Measurements from ENCODE around the gene TCEANC2. TPM values are rescaled to one million over a fixed set of nuclear protein-coding genes. Genes with fewer than 3 reads are reported as not detected.

Gene TCEANC2
- total and polyA plus RNA-seq, 3 donors from 2014 or later, result 10.7 to 16.1 (median 14.1) TPM

- Histone ChIP-seq H3K27ac (no peak overlapping the region), H3K36me3 (ENCODE audit: low read depth, missing control alignments) (no peaks in the 10 kb centered on the region), H3K27me3 (no peaks in the 10 kb centered on the region), H3K4me1 (no peaks in the 10 kb centered on the region), H3K9me3 (no peaks in the 10 kb centered on the region), H3K4me3 (no peak overlapping the region)
- TF ChIP-seq, protein P1, sequence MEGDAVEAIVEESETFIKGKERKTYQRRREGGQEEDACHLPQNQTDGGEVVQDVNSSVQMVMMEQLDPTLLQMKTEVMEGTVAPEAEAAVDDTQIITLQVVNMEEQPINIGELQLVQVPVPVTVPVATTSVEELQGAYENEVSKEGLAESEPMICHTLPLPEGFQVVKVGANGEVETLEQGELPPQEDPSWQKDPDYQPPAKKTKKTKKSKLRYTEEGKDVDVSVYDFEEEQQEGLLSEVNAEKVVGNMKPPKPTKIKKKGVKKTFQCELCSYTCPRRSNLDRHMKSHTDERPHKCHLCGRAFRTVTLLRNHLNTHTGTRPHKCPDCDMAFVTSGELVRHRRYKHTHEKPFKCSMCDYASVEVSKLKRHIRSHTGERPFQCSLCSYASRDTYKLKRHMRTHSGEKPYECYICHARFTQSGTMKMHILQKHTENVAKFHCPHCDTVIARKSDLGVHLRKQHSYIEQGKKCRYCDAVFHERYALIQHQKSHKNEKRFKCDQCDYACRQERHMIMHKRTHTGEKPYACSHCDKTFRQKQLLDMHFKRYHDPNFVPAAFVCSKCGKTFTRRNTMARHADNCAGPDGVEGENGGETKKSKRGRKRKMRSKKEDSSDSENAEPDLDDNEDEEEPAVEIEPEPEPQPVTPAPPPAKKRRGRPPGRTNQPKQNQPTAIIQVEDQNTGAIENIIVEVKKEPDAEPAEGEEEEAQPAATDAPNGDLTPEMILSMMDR (IDR thresholded peaks at IDR 0.05), result no peak
- TF ChIP-seq POLR2A (IDR thresholded peaks at IDR 0.05), result no peak
- no peak for DNase-seq
- WGBS, 2 donors, result 60 to 71% methylated on average over 6 of the region's 6 CpGs
- intact Hi-C loops (cut with DNase I; ENCODE audit: low total_unique reads), result no loop called here
Measured at GRCh38 chr1:54105736-54106269, 52.4 kb downstream of the TCEANC2 start.

- H3K9me3 ChIP-seq, result no peaks in the 10 kb centered on the region
- 64 to 79% methylated on average over 2 of the region's 2 CpGs for WGBS, 2 donors
- intact Hi-C loops (cut with DNase I; ENCODE audit: low total_unique reads), result no loop called here
- H3K4me1 ChIP-seq, result no peaks in the 10 kb centered on the region
- no peak overlapping the region for H3K4me3 ChIP-seq
- DNase-seq, result no peak
- H3K27ac ChIP-seq, result no peak overlapping the region
- H3K36me3 ChIP-seq (ENCODE audit: low read depth, missing control alignments), result no peaks in the 10 kb centered on the region
- no peak for TF ChIP-seq POLR2A (IDR thresholded peaks at IDR 0.05)
- TF ChIP-seq, protein P1 (IDR thresholded peaks at IDR 0.05), result no peak
- no peaks in the 10 kb centered on the region for H3K27me3 ChIP-seq
Measured at GRCh38 chr1:54107131-54107530, 53.7 kb downstream of the TCEANC2 start.

DNA sequence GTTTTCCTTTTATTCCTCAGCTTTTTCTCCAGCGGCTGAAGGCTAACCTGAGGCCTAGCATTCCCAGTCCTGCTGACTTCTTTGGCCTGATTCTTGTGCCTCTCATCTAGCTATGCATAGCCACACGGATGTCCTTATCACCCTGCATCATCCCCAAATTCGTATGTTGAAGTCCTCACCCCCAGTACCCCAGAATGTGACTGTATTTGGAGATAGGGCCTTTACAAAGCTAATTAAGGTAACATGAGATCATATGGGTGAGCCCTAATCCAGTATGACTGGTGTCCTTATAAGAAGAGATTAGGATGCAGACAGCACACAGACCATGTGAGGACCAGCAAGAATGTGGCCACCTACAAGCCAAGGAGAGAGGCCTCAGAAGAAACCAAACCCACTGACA, 54.7 kb downstream of the TCEANC2 start:
- WGBS, 2 donors, result 79 to 88% methylated on average over 3 of the region's 3 CpGs

DNA sequence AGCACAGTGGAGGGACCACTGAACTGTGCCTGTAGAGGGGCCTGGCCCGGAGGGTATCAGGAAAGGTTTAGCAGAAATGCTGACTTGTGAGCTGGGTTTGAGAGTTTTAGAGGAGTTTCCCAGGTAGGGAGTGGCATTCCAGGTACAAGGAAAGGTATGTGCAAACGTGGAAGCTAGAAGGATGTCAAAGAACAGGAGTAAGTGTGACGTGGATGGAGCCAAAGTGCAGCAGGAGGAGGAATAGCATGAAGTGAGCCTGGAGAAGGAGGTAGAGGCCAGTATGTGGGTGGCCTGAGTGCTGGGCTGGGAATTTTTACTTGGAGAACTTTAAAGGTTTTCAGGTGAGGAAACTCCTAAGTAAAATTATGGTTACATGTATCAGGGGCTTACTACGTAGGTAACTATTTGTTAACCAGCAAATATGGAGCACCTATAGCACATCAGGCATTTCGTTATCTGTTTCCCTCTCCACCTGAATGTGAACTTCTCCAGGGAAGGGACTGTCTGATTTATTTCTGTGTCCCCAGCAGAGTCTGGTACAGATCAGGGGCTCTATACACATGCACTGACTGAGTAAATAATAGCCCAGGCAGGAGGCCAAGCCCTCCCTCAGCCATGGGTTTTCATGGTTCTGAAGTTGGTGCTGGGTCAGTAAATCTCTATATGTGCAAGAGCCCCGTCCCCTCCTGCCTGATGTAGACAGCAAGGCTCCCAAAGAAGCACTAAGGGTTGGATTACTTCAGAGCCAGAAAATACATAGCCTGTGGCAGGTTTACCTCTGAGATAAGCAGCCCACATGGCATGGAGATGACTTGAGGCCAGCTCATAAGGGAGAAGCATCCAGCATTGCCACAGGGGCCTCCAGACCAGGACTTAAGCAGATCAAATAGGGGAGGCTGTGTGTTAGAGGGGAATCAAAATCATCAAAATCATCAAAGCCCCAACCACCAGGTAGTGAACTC, 56.0 kb downstream of the TCEANC2 start:
- DNase-seq, result peak; percentile 7
- no peaks in the 10 kb centered on the region for H3K4me1 ChIP-seq
- no peaks in the 10 kb centered on the region for H3K9me3 ChIP-seq
- H3K27me3 ChIP-seq, result no peaks in the 10 kb centered on the region
- H3K36me3 ChIP-seq (ENCODE audit: low read depth, missing control alignments), result no peaks in the 10 kb centered on the region
- H3K4me3 ChIP-seq, result no peak overlapping the region
- H3K27ac ChIP-seq, result no peak overlapping the region
- TF ChIP-seq, protein P1 (IDR thresholded peaks at IDR 0.05), result no peak
- TF ChIP-seq POLR2A (IDR thresholded peaks at IDR 0.05), result no peak
- intact Hi-C loops (cut with DNase I; ENCODE audit: low total_unique reads), result no loop called here
- 87 to 93% methylated on average over 6 of the region's 6 CpGs for WGBS, 2 donors

More for the DNA sequence above, 54.7 kb downstream of the TCEANC2 start:
- DNase-seq, result no peak
- Histone ChIP-seq H3K9me3 (no peaks in the 10 kb centered on the region), H3K27me3 (no peaks in the 10 kb centered on the region), H3K27ac (no peak overlapping the region), H3K36me3 (ENCODE audit: low read depth, missing control alignments) (no peaks in the 10 kb centered on the region), H3K4me1 (no peaks in the 10 kb centered on the region), H3K4me3 (no peak overlapping the region)
- intact Hi-C loops (cut with DNase I; ENCODE audit: low total_unique reads), result no loop called here
- TF ChIP-seq, protein P1 (IDR thresholded peaks at IDR 0.05), result no peak
- TF ChIP-seq POLR2A (IDR thresholded peaks at IDR 0.05), result no peak

All from testis (tissue), 3 donors.